H9 (cell line): ENCODE data around the gene PJVK. TPM values are rescaled to one million over a fixed set of nuclear protein-coding genes. Genes with fewer than 3 reads are reported as not detected.

Experiments used
- DNase-seq: peaks from one replicate; pipeline ENCODE4 v3.0.0-alpha.2; 2017
- H2AFZ ChIP-seq: one replicate; pipeline ENCODE4 v1.6.1; 2013; ENCODE audit warnings: mild to moderate bottlenecking, low read length, control low read depth, moderate library complexity
- H2AK5ac ChIP-seq: 2 replicates; pipeline ENCODE4 v1.6.1; 2013; ENCODE audit warnings: low read length, control low read depth, mixed read lengths; ENCODE audit not compliant: insufficient read length
- H2BK120ac ChIP-seq: one replicate; pipeline ENCODE4 v1.6.1; 2013; ENCODE audit warnings: low read depth, mild to moderate bottlenecking, low read length, control low read depth, inconsistent platforms; ENCODE audit not compliant: poor library complexity, severe bottlenecking
- H2BK12ac ChIP-seq: 2 replicates; pipeline ENCODE4 v1.6.1; 2013; ENCODE audit warnings: low read length, control low read depth, mixed read lengths, low read depth; ENCODE audit not compliant: insufficient read length
- H2BK15ac ChIP-seq: 2 replicates; pipeline ENCODE4 v1.6.1; 2013; ENCODE audit warnings: low read depth, low read length, control low read depth
- H2BK20ac ChIP-seq: one replicate; pipeline ENCODE4 v1.6.1; 2013; ENCODE audit warnings: low read depth, mild to moderate bottlenecking, low read length, control low read depth, inconsistent platforms; ENCODE audit not compliant: poor library complexity, severe bottlenecking
- H2BK5ac ChIP-seq: 2 replicates; pipeline ENCODE4 v1.6.1; 2013; ENCODE audit warnings: low read length, control low read depth, mixed read lengths; ENCODE audit not compliant: insufficient read length
- H3K14ac ChIP-seq: 2 replicates; pipeline ENCODE4 v1.6.1; 2013; ENCODE audit warnings: low read length, control low read depth; ENCODE audit not compliant: insufficient read depth
- H3K18ac ChIP-seq: 2 replicates; pipeline ENCODE4 v1.6.1; 2013; ENCODE audit warnings: low read depth, mild to moderate bottlenecking, mixed read lengths, low read length, control low read depth; ENCODE audit not compliant: insufficient read length
- H3K23ac ChIP-seq: 2 replicates; pipeline ENCODE4 v1.6.1; 2013; ENCODE audit warnings: low read length, control low read depth, mixed read lengths, low read depth; ENCODE audit not compliant: insufficient read length
- H3K23me2 ChIP-seq: 2 replicates; pipeline ENCODE4 v1.6.1; 2013; ENCODE audit warnings: low read depth, mild to moderate bottlenecking, mixed read lengths, low read length, control low read depth; ENCODE audit not compliant: insufficient read length, poor library complexity, severe bottlenecking
- H3K27ac ChIP-seq: 2 replicates; pipeline ENCODE4 v1.5.1; 2013; ENCODE audit warnings: low read length, control low read depth, mixed read lengths, low read depth; ENCODE audit not compliant: insufficient read length
- H3K27me3 ChIP-seq: 2 replicates; pipeline ENCODE4 v1.6.1; 2013; ENCODE audit warnings: low read length, control low read depth, inconsistent platforms; ENCODE audit not compliant: insufficient read depth
- H3K4ac ChIP-seq: 2 replicates; pipeline ENCODE4 v1.6.1; 2013; ENCODE audit warnings: low read depth, mild to moderate bottlenecking, control low read depth, inconsistent platforms, low read length, moderate library complexity
- H3K4me1 ChIP-seq: 2 replicates; pipeline ENCODE4 v1.6.1; 2013; ENCODE audit warnings: low read length, control low read depth, inconsistent platforms; ENCODE audit not compliant: insufficient read depth
- H3K4me2 ChIP-seq: 2 replicates; pipeline ENCODE4 v1.6.1; 2013; ENCODE audit warnings: low read length, control low read depth, mixed read lengths; ENCODE audit not compliant: insufficient read length, insufficient read depth
- H3K56ac ChIP-seq: 2 replicates; pipeline ENCODE4 v1.6.1; 2013; ENCODE audit warnings: low read depth, mild to moderate bottlenecking, mixed read lengths, low read length, control low read depth; ENCODE audit not compliant: insufficient read length
- H3K79me1 ChIP-seq: 2 replicates; pipeline ENCODE4 v1.6.1; 2013; ENCODE audit warnings: low read depth, mild to moderate bottlenecking, moderate library complexity, low read length, control low read depth, inconsistent platforms; ENCODE audit not compliant: insufficient read depth, poor library complexity, severe bottlenecking
- H3K79me2 ChIP-seq: 2 replicates; pipeline ENCODE4 v1.6.1; 2013; ENCODE audit warnings: low read length, control low read depth, inconsistent platforms; ENCODE audit not compliant: insufficient read depth
- H3K9ac ChIP-seq: 2 replicates; pipeline ENCODE4 v1.6.1; 2013; ENCODE audit warnings: low read length, control low read depth, mixed read lengths; ENCODE audit not compliant: insufficient read length; ENCODE audit errors: extremely low read depth
- H3K9me3 ChIP-seq: one replicate; pipeline ENCODE4 v1.6.1; 2013; ENCODE audit warnings: low read depth, low read length, inconsistent platforms; ENCODE audit not compliant: control insufficient read depth
- H3T11ph ChIP-seq: one replicate; pipeline ENCODE4 v1.6.1; 2013; ENCODE audit warnings: mild to moderate bottlenecking, low read length, control low read depth, inconsistent platforms
- H4K20me1 ChIP-seq: one replicate; pipeline ENCODE4 v1.6.1; 2013; ENCODE audit not compliant: control insufficient read depth, insufficient read length, insufficient read depth
- H4K5ac ChIP-seq: 2 replicates; pipeline ENCODE4 v1.6.1; 2013; ENCODE audit warnings: low read depth, mild to moderate bottlenecking, mixed read lengths, low read length, control low read depth; ENCODE audit not compliant: insufficient read length
- H4K8ac ChIP-seq: replicated peaks from 2 replicates; pipeline ENCODE4 v1.6.1; 2013; ENCODE audit warnings: low read length, control low read depth, mixed read lengths, low read depth; ENCODE audit not compliant: insufficient read length
- H4K91ac ChIP-seq: 2 replicates; pipeline ENCODE4 v1.6.1; 2013; ENCODE audit warnings: low read depth, mild to moderate bottlenecking, moderate library complexity, mixed read lengths, low read length, control low read depth; ENCODE audit not compliant: insufficient read length
- H3K27ac Mint-ChIP-seq, 3 experiments: 2 replicates in 2 of 3; 3 replicates in 1 of 3; pipeline ENCODE4 v1.8.0; 2020 to 2021; ENCODE audit warnings: mixed read lengths in 3 of 3, mild to moderate bottlenecking in 1 of 3, moderate library complexity in 1 of 3
- H3K27me3 Mint-ChIP-seq: 2 replicates; pipeline ENCODE4 v1.8.0; 2021; ENCODE audit warnings: low read depth, mild to moderate bottlenecking, moderate library complexity, mixed read lengths
- H3K36me3 Mint-ChIP-seq, 3 experiments: 2 replicates in 2 of 3; 3 replicates in 1 of 3; pipeline ENCODE4 v1.8.0; 2020 to 2021; ENCODE audit warnings: low read depth in 3 of 3, mixed read lengths in 3 of 3; ENCODE audit not compliant: insufficient read depth in 1 of 3
- H3K4me1 Mint-ChIP-seq, 2 experiments: 2 replicates each; pipeline ENCODE4 v1.8.0; 2020; ENCODE audit warnings: mixed read lengths in 2 of 2
- H3K4me3 Mint-ChIP-seq, 2 experiments: 2 replicates in 1 of 2; 3 replicates in 1 of 2; pipeline ENCODE4 v1.8.0; 2020 to 2021; ENCODE audit warnings: mild to moderate bottlenecking in 2 of 2, mixed read lengths in 2 of 2, moderate library complexity in 1 of 2
- H3K9me3 Mint-ChIP-seq, 2 experiments: 2 replicates in 1 of 2; 3 replicates in 1 of 2; pipeline ENCODE4 v1.8.0; 2020; ENCODE audit warnings: mild to moderate bottlenecking in 2 of 2, mixed read lengths in 2 of 2, moderate library complexity in 1 of 2
- total RNA-seq: library from RNA; stranded (reverse); gene quantifications from 2 replicates; pipeline ENCODE4 v1.2.1, GENCODE V29; 2021
- TF ChIP-seq, protein P1 (sequence below): fragments of 200-600 bp; sonication (generic); conservative IDR thresholded peaks from 3 replicates; pipeline ENCODE4 v1.8.0; 2021; ENCODE audit warnings: antibody characterized with exemption, mild to moderate bottlenecking

PJVK gene
- total RNA-seq, 1 experiment from 2014 or later = 4.7 TPM

DNA sequence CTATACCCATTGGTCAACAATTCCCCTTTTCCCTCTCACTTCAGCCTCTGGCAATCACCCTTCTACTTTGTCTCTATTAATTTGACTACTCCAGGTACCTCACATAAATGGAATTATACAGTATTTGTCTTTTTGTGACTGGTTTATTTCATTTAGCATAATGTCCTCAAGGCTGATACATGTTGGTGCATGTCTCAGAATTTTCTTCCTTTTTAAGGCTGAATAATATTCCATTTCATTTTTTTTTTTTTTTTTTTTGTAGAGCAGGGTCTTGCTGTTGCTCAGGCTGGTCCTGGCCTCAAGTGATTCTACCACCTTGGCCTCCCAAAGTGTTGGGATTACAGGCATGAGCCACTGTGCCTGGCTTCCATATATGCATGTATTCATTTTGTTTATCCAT is 25.3 kb downstream of the PJVK start:
- no peak overlapping the region for H2BK12ac ChIP-seq
- Mint-ChIP-seq H3K9me3 (no peaks in the 10 kb centered on the region), H3K4me1 (peaks cover 6 to 17% of the 10 kb centered on the region in 2 experiments), H3K4me3 (no peak overlapping the region), H3K27ac (no peak overlapping the region), H3K27me3 (no peaks in the 10 kb centered on the region; the same call in 1 of the 2 replicates), H3K36me3 (no peaks in the 10 kb centered on the region)
- H4K5ac ChIP-seq = no peak overlapping the region
- no peak overlapping the region for H3K18ac ChIP-seq
- no peak overlapping the region for H4K8ac ChIP-seq
- no peaks in the 10 kb centered on the region for H3K9me3 ChIP-seq
- H2BK5ac ChIP-seq = no peak overlapping the region
- H3K9ac ChIP-seq = no peak overlapping the region
- H3K14ac ChIP-seq = no peak overlapping the region
- H3K27ac ChIP-seq = no peak overlapping the region
- H3T11ph ChIP-seq = no peak overlapping the region
- H3K79me1 ChIP-seq = no peaks in the 10 kb centered on the region
- H2BK120ac ChIP-seq = no peak overlapping the region
- no peak overlapping the region for H2AFZ ChIP-seq
- no peak overlapping the region for H2AK5ac ChIP-seq
- DNase-seq = no peak
- no peak overlapping the region for H3K4ac ChIP-seq
- H4K20me1 ChIP-seq = no peaks in the 10 kb centered on the region
- H3K4me2 ChIP-seq = no peak overlapping the region
- H4K91ac ChIP-seq = no peak overlapping the region
- H3K23me2 ChIP-seq = peaks cover 11% of the 10 kb centered on the region
- H3K79me2 ChIP-seq = peaks cover 1% of the 10 kb centered on the region; the same call in 1 of the 2 replicates
- H2BK15ac ChIP-seq = no peak overlapping the region
- H3K27me3 ChIP-seq = no peaks in the 10 kb centered on the region
- TF ChIP-seq, protein P1, sequence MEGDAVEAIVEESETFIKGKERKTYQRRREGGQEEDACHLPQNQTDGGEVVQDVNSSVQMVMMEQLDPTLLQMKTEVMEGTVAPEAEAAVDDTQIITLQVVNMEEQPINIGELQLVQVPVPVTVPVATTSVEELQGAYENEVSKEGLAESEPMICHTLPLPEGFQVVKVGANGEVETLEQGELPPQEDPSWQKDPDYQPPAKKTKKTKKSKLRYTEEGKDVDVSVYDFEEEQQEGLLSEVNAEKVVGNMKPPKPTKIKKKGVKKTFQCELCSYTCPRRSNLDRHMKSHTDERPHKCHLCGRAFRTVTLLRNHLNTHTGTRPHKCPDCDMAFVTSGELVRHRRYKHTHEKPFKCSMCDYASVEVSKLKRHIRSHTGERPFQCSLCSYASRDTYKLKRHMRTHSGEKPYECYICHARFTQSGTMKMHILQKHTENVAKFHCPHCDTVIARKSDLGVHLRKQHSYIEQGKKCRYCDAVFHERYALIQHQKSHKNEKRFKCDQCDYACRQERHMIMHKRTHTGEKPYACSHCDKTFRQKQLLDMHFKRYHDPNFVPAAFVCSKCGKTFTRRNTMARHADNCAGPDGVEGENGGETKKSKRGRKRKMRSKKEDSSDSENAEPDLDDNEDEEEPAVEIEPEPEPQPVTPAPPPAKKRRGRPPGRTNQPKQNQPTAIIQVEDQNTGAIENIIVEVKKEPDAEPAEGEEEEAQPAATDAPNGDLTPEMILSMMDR = no peak
- H3K56ac ChIP-seq = no peak overlapping the region
- peaks cover 3% of the 10 kb centered on the region; the same call in 1 of the 2 replicates for H3K4me1 ChIP-seq
- H3K23ac ChIP-seq = no peak overlapping the region
- no peak overlapping the region for H2BK20ac ChIP-seq
